Measurements from ENCODE around the gene FAM3A. TPM values are rescaled to one million over a fixed set of nuclear protein-coding genes. Genes with fewer than 3 reads are reported as not detected.
A peak's percentile ranks its signal among the peaks of the same experiment; 100 is the strongest.

FAM3A gene
- total and polyA plus RNA-seq, 9 of the 15 experiments (the other 6 are each of a cell fraction or from before 2014, with no cell fraction given) = 0.75 to 70.6 (median 27.0) TPM

DNA sequence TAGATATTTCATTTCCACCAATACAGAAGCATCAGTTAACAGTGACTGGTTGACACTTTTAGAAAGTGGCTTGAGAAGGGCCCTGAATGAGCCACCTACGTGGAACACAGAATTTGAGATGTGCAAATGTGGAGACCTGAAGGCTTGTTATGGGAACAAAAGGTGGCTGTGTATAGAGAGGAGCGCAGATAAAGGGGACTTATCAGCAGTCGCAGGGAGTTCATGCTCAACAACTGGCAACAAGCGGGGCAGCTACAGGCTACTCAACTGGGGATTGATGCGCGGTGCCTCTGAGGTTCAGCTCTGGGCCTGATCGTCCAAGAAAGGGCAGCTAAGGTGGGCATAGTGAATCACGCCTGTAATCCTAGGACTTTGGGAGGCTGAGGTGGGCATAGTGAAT is 3.4 kb upstream of the FAM3A start:
- peaks cover 18% of the 10 kb centered on the region for H3K79me2 ChIP-seq (ENCODE audit: control insufficient read depth, insufficient read depth, low read length)
- H3K9ac ChIP-seq (ENCODE audit: insufficient read depth in 1 of 2, low read depth in 2 of 2, low read length in 2 of 2) = peak overlapping the region; percentile 25 to 81; a peak in 2 of 4 replicates
- peaks cover 13 to 37% of the 10 kb centered on the region in 2 experiments; a peak in 4 of 5 replicates for H3K4me1 ChIP-seq (replicated peaks in 1 of 2; ENCODE audit: control insufficient read depth in 2 of 2, insufficient read depth in 2 of 2, low read length in 2 of 2)
- peak overlapping the region; percentile 70 for H2AFZ ChIP-seq (ENCODE audit: low read depth, low read length)
- CTCF ChIA-PET (ENCODE audit: low intra/inter-chr PET ratio) = interaction anchor here (0.6 kb wide), 1 partner anchor 9 kb away, joined by 5 read pairs; no protein-coding TSS in a partner anchor
- no peaks in the 10 kb centered on the region for H3K9me3 ChIP-seq (replicated peaks; ENCODE audit: control insufficient read depth, insufficient read depth, low read depth, low read length)
- POLR2A ChIA-PET = interaction anchor here (1.0 to 1.8 kb wide), 3 partner anchors 12 to 121 kb away, joined by 4 to 5 read pairs (median 5); partner anchors contain the start of gene RPL10
- BruUV-seq (replicated peaks) = no TSS peak
- FAIRE-seq (peak; percentile 73), DNase-seq (ENCODE audit: extremely low read depth in 1 of 4, low spot score in 3 of 4) (peak in 1 of 4 experiments; percentile 63), ATAC-seq (no peak)
- H3K9me1 ChIP-seq (ENCODE audit: control insufficient read depth, insufficient read depth, low read length) = no peaks in the 10 kb centered on the region
- no peaks in the 10 kb centered on the region for H3K36me3 ChIP-seq (ENCODE audit: control insufficient read depth, insufficient read depth, low read length)
- in situ Hi-C loops (cut with MboI) = no loop called here
- H4K20me1 ChIP-seq (replicated peaks; ENCODE audit: control insufficient read depth, insufficient read depth, low read length) = no peaks in the 10 kb centered on the region
- intact Hi-C loops (cut with micrococcal nuclease) = loop anchor here (5.0 kb wide), 1 partner anchor 37 kb away; no protein-coding TSS in a partner anchor
- H3K27me3 ChIP-seq (ENCODE audit: control insufficient read depth in 2 of 2, insufficient read depth in 2 of 2, low read length in 2 of 2) = no peaks in the 10 kb centered on the region
- peak overlapping the region; percentile 41; the same call in 1 of the 3 replicates for H3K27ac ChIP-seq (ENCODE audit: extremely low read depth, low read depth, low read length)
- no peak overlapping the region for H3K4me3 ChIP-seq
- WGBS (ENCODE audit: insufficient coverage, low coverage, missing lambda C conversion rate) = 13% methylated on average over 6 of the region's 8 CpGs
- peak overlapping the region; percentile 37; the same call in 1 of the 2 replicates for H3K4me2 ChIP-seq (ENCODE audit: insufficient read depth, low read length)
- TF ChIP-seq GTF2A2 (tag; IDR thresholded peaks at IDR 0.05) = no peak
- TF ChIP-seq ZNF217 (CRISPR knock-in tag; IDR thresholded peaks at IDR 0.05) = no peak
- TF ChIP-seq, protein P1, sequence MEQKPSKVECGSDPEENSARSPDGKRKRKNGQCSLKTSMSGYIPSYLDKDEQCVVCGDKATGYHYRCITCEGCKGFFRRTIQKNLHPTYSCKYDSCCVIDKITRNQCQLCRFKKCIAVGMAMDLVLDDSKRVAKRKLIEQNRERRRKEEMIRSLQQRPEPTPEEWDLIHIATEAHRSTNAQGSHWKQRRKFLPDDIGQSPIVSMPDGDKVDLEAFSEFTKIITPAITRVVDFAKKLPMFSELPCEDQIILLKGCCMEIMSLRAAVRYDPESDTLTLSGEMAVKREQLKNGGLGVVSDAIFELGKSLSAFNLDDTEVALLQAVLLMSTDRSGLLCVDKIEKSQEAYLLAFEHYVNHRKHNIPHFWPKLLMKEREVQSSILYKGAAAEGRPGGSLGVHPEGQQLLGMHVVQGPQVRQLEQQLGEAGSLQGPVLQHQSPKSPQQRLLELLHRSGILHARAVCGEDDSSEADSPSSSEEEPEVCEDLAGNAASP (IDR thresholded peaks at IDR 0.05) = no peak
- TF ChIP-seq, protein P2, sequence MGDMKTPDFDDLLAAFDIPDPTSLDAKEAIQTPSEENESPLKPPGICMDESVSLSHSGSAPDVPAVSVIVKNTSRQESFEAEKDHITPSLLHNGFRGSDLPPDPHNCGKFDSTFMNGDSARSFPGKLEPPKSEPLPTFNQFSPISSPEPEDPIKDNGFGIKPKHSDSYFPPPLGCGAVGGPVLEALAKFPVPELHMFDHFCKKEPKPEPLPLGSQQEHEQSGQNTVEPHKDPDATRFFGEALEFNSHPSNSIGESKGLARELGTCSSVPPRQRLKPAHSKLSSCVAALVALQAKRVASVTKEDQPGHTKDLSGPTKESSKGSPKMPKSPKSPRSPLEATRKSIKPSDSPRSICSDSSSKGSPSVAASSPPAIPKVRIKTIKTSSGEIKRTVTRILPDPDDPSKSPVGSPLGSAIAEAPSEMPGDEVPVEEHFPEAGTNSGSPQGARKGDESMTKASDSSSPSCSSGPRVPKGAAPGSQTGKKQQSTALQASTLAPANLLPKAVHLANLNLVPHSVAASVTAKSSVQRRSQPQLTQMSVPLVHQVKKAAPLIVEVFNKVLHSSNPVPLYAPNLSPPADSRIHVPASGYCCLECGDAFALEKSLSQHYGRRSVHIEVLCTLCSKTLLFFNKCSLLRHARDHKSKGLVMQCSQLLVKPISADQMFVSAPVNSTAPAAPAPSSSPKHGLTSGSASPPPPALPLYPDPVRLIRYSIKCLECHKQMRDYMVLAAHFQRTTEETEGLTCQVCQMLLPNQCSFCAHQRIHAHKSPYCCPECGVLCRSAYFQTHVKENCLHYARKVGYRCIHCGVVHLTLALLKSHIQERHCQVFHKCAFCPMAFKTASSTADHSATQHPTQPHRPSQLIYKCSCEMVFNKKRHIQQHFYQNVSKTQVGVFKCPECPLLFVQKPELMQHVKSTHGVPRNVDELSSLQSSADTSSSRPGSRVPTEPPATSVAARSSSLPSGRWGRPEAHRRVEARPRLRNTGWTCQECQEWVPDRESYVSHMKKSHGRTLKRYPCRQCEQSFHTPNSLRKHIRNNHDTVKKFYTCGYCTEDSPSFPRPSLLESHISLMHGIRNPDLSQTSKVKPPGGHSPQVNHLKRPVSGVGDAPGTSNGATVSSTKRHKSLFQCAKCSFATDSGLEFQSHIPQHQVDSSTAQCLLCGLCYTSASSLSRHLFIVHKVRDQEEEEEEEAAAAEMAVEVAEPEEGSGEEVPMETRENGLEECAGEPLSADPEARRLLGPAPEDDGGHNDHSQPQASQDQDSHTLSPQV (IDR thresholded peaks at IDR 0.05) = 0 out of 2 replicates have a peak, but pooled peaks have one; percentile 32
- TF ChIP-seq SAFB2 (IDR thresholded peaks at IDR 0.05; ENCODE audit: borderline replicate concordance, low read depth, low read length, severe bottlenecking) = no peak
- no peak for TF ChIP-seq SMARCA5 (IDR thresholded peaks at IDR 0.05)
- TF ChIP-seq ILK (tag; IDR thresholded peaks at IDR 0.05; ENCODE audit: borderline replicate concordance, low read depth) = no peak
- TF ChIP-seq, protein P3, sequence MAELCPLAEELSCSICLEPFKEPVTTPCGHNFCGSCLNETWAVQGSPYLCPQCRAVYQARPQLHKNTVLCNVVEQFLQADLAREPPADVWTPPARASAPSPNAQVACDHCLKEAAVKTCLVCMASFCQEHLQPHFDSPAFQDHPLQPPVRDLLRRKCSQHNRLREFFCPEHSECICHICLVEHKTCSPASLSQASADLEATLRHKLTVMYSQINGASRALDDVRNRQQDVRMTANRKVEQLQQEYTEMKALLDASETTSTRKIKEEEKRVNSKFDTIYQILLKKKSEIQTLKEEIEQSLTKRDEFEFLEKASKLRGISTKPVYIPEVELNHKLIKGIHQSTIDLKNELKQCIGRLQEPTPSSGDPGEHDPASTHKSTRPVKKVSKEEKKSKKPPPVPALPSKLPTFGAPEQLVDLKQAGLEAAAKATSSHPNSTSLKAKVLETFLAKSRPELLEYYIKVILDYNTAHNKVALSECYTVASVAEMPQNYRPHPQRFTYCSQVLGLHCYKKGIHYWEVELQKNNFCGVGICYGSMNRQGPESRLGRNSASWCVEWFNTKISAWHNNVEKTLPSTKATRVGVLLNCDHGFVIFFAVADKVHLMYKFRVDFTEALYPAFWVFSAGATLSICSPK (IDR thresholded peaks at IDR 0.05; ENCODE audit: borderline replicate concordance) = no peak
- no peak for TF ChIP-seq ZNF583 (CRISPR knock-in tag; IDR thresholded peaks at IDR 0.05)
- peak; percentile 37; the same call in 1 of the 2 replicates for TF ChIP-seq CBFA2T2 (conservative IDR thresholded peaks at IDR 0.05)
- peak; percentile 38; the same call in 1 of the 2 replicates for TF ChIP-seq ARID1B (IDR thresholded peaks at IDR 0.05)
- TF ChIP-seq CBFA2T3 (IDR thresholded peaks at IDR 0.05) = peak; percentile 60
- TF ChIP-seq ZNF175 (CRISPR knock-in tag; IDR thresholded peaks at IDR 0.05; ENCODE audit: low read depth) = no peak
- TF ChIP-seq CC2D1A (IDR thresholded peaks at IDR 0.05) = no peak
- no peak for TF ChIP-seq ZNF589 (CRISPR knock-in tag; IDR thresholded peaks at IDR 0.05; ENCODE audit: low read depth)
- TF ChIP-seq SP2 (IDR thresholded peaks at IDR 0.05; ENCODE audit: extremely low read depth, low read depth, low read length, poor library complexity, severe bottlenecking) = no peak
